LNCaP clone FGC (cell line): ENCODE measurements around the gene ZNF592.

Experiments used
- DNase-seq: peaks from one replicate; pipeline ENCODE4 v3.0.0-alpha.2; 2011; ENCODE audit warnings: low read depth
- H3K4me3 ChIP-seq: 2 replicates; pipeline ENCODE4 v1.5.1; 2011; ENCODE audit warnings: mild to moderate bottlenecking, low read depth, low read length, control low read depth
- CTCF ChIP-seq: IDR thresholded peaks from 2 replicates; pipeline ENCODE4 v1.5.1; 2012; ENCODE audit warnings: mild to moderate bottlenecking; ENCODE audit not compliant: control insufficient read depth, insufficient read depth; ENCODE audit errors: extremely low read depth

Gene ZNF592

GRCh38 chr15:84764989-84765388 is 16.6 kb downstream of the ZNF592 start:
- no peak overlapping the region for H3K4me3 ChIP-seq
- TF ChIP-seq CTCF, result no peak
- DNase-seq, result no peak

GRCh38 chr15:84765675-84766074 is 17.3 kb downstream of the ZNF592 start:
- no peak for TF ChIP-seq CTCF
- no peak for DNase-seq

GRCh38 chr15:84766461-84767035 is 18.2 kb downstream of the ZNF592 start:
- DNase-seq, result no peak
- TF ChIP-seq CTCF, result no peak
- no peak overlapping the region for H3K4me3 ChIP-seq

More at GRCh38 chr15:84765675-84766074, 17.3 kb downstream of the ZNF592 start:
- H3K4me3 ChIP-seq, result no peak overlapping the region

- no peak for TF ChIP-seq CTCF
- H3K4me3 ChIP-seq, result no peak overlapping the region
- no peak for DNase-seq
These were observed 23.6 kb downstream of the ZNF592 start for GRCh38 chr15:84772031-84772430.

- no peak for DNase-seq
- H3K4me3 ChIP-seq, result no peak overlapping the region
- TF ChIP-seq CTCF, result no peak
These were observed 24.1 kb downstream of the ZNF592 start for GRCh38 chr15:84772467-84772866.

- H3K4me3 ChIP-seq, result no peak overlapping the region
- no peak for DNase-seq
- no peak for TF ChIP-seq CTCF
These were observed 25.3 kb downstream of the ZNF592 start for GRCh38 chr15:84773716-84774115.

- no peak for DNase-seq
- TF ChIP-seq CTCF, result no peak
- H3K4me3 ChIP-seq, result no peak overlapping the region
These were observed 27.6 kb downstream of the ZNF592 start for GRCh38 chr15:84775867-84776449.
